NCI-H526 treated with DMSO at 0.1 percent for 48 hours (cell line): Measurements from ENCODE around the gene NAT14.
"Not testable (repeated sequence)": the region's sequence is repeated elsewhere in the genome, so short reads cannot be mapped to it uniquely, and the experiment has no call there.

Experiments
- DNase-seq: peaks from one replicate; lab custom pipeline; 2025; lab: John Stamatoyannopoulos, UW

The NAT14 gene

GRCh38 chr19:55486971-55487923 is 2.3 kb downstream of the NAT14 start:
- DNase-seq, result no peak

GRCh38 chr19:55487924-55488687 is 3.1 kb downstream of the NAT14 start, which contains the start of gene SSC5D:
Gene SSC5D (plus strand): TSS chr19:55488436. CDS start chr19:55488590, 154 bp downstream.
- DNase-seq, result no peak

- no peak for DNase-seq
These were observed 4.2 kb downstream of the NAT14 start for GRCh38 chr19:55488986-55489710.

GRCh38 chr19:55489711-55490477 is 4.9 kb downstream of the NAT14 start:
- DNase-seq, result no peak

DNA sequence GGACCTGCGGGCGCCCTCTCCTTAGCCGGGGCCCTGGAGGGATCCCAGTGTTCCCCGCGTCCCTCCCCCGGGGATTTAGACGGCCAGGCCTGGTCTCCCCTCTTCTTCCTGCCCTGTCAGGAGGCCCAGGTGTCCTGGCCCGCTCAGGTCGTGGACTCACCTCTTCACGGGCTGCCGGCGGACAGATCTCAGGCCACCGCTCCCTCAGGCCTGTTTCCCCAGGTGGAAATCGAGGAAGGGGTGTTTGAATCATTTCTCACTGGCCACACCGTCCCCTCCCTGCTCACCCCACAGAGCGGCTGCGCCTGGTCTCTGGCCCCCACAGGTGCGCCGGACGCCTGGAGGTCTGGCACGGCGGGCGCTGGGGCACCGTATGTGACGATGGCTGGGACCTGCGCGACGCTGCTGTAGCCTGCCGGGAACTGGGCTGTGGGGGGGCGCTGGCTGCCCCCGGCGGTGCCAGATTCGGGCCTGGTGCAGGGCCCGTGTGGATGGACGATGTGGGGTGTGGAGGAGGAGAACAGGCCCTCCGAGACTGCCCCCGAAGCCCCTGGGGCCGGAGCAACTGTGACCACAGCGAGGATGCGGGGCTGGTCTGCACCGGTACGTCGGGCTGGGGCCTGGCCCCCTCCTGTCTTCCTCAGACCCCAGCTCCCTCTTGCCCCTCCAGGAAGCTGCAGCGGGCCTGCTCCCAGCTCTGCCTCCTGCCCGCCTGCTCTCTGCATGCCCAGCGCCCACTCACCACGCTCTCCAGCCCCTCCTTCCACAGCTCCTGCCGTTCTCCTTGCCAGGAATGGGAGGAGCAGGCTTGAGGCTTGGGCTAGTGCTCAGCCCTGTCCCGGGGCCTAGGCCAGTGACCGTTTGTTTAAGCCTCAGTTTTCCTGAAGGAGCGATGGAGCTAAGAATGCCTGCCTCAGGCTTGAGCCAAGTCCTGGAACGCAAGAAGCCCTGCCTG is 5.8 kb downstream of the NAT14 start:
- no peak for DNase-seq

DNA sequence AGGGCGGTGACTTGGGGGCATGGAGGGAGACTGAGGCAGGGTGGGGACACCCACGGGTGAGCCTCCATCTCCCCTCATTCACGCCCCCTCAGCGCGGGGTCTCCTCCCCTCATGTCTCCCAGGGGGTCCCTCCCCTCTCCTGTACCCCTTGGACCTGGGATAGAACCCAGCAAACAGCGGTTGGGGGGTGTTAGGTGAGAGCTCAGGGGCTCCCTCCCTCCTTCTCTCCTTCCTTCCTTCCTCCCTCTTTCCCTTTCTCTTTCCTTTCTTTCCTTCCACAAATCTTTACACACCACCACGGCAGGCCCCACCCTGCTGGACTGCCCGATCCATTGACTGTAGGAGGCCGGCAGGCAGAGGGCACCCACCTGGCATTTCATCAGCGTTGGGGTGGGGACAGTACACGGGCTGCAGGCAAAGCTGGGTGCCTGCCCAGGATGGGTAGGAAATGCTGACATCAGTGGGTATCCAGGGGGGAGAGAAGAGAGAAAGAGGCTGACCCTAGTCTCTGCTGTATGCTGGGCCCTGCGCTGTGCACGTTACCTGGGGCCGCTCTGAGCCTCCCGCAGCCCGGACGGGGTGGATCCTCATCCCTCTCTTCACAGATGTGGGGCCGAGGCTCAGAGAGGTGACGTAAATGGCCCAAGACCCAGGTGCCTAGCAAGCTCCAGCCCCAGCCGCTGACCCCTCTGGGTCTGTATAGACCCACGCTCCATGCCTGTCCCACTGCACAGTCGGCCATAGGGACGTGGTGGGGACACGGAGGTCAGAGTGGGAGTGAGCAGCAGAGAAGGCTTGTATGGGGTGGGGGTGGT is 6.8 kb downstream of the NAT14 start:
- no peak for DNase-seq

- no peak for DNase-seq
These were observed 7.5 kb downstream of the NAT14 start for GRCh38 chr19:55492362-55492944.

- no peak for DNase-seq
These were observed 8.2 kb downstream of the NAT14 start for GRCh38 chr19:55493052-55493644.

DNA sequence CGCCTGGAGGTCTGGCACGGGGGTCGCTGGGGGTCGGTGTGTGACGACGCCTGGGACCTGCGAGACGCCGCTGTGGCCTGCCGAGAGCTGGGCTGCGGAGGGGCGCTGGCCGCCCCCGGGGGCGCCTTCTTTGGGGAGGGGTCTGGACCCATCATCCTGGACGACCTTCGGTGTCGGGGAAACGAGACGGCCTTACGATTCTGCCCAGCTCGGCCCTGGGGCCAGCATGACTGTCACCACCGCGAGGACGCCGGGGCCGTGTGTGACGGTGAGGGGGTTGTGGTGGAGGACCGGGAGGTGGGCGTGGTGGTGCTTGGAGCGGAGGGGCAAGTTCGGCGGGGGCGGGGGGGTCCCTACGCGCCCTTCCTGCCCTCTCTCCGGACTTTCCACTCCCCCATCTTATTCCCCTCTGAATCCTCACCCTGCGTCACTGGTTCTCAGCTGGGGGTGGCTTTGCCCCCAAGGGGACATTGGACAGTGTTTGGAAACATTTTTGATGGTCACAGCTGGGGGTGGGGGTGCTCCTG is 8.7 kb downstream of the NAT14 start:
- no peak for DNase-seq

- no peak for DNase-seq
These were observed 9.3 kb downstream of the NAT14 start for GRCh38 chr19:55494172-55494761.

GRCh38 chr19:55495646-55496349 is 10.8 kb downstream of the NAT14 start:
- no peak for DNase-seq

- DNase-seq, result not testable (repeated sequence)
These were observed 11.8 kb downstream of the NAT14 start for GRCh38 chr19:55496820-55497219.

- DNase-seq, result no peak
These were observed 12.8 kb downstream of the NAT14 start for GRCh38 chr19:55497763-55498162.

DNA sequence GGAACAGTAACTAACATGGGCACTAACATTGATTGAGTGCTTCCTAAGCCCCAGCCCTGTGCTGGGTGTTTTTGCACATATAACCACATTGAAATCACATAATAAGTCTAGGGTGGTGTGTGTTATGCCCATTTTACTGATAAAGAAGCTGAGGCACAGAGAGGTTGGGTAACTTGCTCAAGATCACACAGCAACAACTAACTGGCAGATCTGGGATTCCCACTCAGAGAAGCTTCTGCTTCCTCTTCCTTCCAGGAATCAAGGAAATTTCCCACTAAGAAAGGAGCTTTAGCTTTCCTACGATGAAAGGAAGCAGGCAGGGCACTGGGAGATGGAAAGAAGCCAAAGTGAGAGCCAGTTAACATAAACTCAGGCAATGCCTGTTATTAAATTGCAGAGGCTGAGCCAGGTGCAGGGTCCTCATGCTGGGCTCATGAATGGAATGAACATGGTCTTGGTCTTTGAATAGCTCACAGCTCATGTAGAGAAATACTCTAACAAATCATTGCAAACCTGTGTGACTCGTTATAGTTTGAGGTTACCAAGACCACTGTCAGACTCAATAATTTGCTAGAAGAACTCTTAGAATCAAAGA is 13.4 kb downstream of the NAT14 start:
- DNase-seq, result no peak

GRCh38 chr19:55500368-55500952 is 15.5 kb downstream of the NAT14 start:
- no peak for DNase-seq

DNA sequence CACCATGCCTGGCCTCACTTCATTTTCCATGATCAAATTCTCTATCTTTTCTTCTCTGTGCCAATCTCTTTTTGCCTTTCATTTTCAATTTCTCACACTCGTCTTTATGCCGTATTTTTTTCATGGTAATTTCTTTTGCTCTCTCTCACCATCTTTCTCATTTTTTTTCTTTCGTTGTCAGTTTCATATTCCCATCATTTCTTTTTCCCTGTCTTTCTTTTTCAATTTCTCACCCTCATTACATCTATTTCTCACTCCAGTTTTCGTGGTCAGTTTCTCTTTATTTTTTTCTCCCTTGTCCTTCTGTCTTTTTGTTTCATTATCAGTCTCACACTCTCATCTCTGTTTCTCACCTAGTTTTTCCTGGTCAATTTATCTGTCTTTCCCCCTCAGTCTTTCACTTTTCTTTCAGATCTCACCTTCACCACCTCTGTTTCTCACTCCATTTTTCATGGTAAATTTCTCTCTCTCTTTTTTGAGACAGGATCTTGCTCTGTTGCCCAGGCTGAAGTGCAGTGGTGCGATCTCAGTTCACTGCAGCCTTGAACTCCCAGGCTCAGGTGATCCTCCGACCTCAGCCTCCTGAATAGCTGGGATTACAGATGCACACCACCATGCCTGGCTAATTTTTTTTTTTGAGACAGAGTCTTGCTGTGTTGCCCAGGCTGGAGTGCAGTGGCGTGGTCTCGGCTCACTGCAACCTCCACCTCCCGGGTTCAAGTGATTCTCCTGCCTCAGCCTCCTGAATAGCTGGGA is 17.4 kb downstream of the NAT14 start:
- DNase-seq, result no peak
